ENCODE results near the gene RTEL1. TPM values are rescaled to one million over a fixed set of nuclear protein-coding genes. Genes with fewer than 3 reads are reported as not detected.

RTEL1 gene
- total RNA-seq, 1 experiment from 2014 or later, result 58.0 TPM

GRCh38 chr20:63707558-63708300, 49.6 kb downstream of the RTEL1 start, which contains the start of the genes ARFRP1 and ZGPAT:
Gene ARFRP1 (minus strand): TSS chr20:63707976. CDS start chr20:63707091, 885 bp downstream.
Gene ZGPAT (plus strand): TSS chr20:63708039. CDS start chr20:63708581, 542 bp downstream.
- Histone ChIP-seq H4K20me1 (ENCODE audit: insufficient read depth) (no peaks in the 10 kb centered on the region), H3K27me3 (ENCODE audit: insufficient read depth, low read length) (no peaks in the 10 kb centered on the region), H3K36me3 (ENCODE audit: control insufficient read depth in 1 of 2, insufficient read depth in 2 of 2, low read length in 2 of 2) (peaks cover 14 to 46% of the 10 kb centered on the region in 2 experiments), H3K27ac (ENCODE audit: low read depth, low read length) (peak within 1 kb of the TSS; percentile 95), H3K9me2 (ENCODE audit: insufficient read depth) (no peaks in the 10 kb centered on the region), H3K4me1 (ENCODE audit: control insufficient read depth in 1 of 2, insufficient read depth in 2 of 2, low read length in 2 of 2) (peaks cover 13 to 23% of the 10 kb centered on the region in 2 experiments), H2AFZ (ENCODE audit: low read depth, low read length, poor library complexity, severe bottlenecking) (no peak within 1 kb of the TSS), H3K9me3 (ENCODE audit: control insufficient read depth in 1 of 2, insufficient read depth in 1 of 2, low read depth in 1 of 2, low read length in 2 of 2) (0 out of 4 replicates have a peak, but pooled peaks cover 0 to 6% of the 10 kb centered on the region in 2 experiments), H3K4me2 (ENCODE audit: low read length) (peak within 1 kb of the TSS; percentile 95), H3K9ac (ENCODE audit: low read length) (peak within 1 kb of the TSS; percentile 96), H3K79me2 (ENCODE audit: insufficient read depth, low read length) (peaks cover 75% of the 10 kb centered on the region), H3K4me3 (replicated peaks in 1 of 2; ENCODE audit: low read depth in 1 of 2, low read length in 2 of 2) (peak within 1 kb of the TSS; percentile 85 to 96)
- no TSS peak for BruUV-seq (replicated peaks)
- RAD21 ChIA-PET (ENCODE audit: low non-redundant PET in 1 of 2, low total read pairs in 2 of 2, uncharacterized antibody in 2 of 2, unreplicated experiment in 2 of 2), result interaction anchor here in 1 of 2 experiments (1.0 kb wide), 1 partner anchor 157 kb away, joined by 4 read pairs; the partner anchor contains the start of gene TPD52L2
- POLR2A ChIA-PET, result interaction anchor here (0.6 to 2.2 kb wide), 6 partner anchors 9 to 158 kb away, joined by 3 to 15 read pairs (median 4); partner anchors contain the start of gene TPD52L2
- ATAC-seq, result peak; percentile 85
- DNase-seq (ENCODE audit: low read depth, low spot score), result peak; percentile 47
- CTCF ChIA-PET, result interaction anchor here (0.8 to 1.7 kb wide), 8 partner anchors 9 to 273 kb away, joined by 3 to 9 read pairs (median 4); partner anchors contain the start of genes PRPF6 and TPD52L2
- TF ChIP-seq TCF7L2 (IDR thresholded peaks at IDR 0.05; ENCODE audit: borderline replicate concordance, extremely low read depth, insufficient read depth, insufficient read length), result peak; percentile 57
- TF ChIP-seq POLR2AphosphoS5 (IDR thresholded peaks at IDR 0.05; ENCODE audit: low read depth, low read length), result peak; percentile 64
- TF ChIP-seq EGR1 (IDR thresholded peaks at IDR 0.05; ENCODE audit: low read depth), result no peak
- no peak for TF ChIP-seq FOSL1 (IDR thresholded peaks at IDR 0.05; ENCODE audit: low read depth)
- peak; percentile 64 for TF ChIP-seq YY1 (IDR thresholded peaks at IDR 0.05; ENCODE audit: extremely low read depth, insufficient replicate concordance, low read depth, low read length)
- TF ChIP-seq SRF (IDR thresholded peaks at IDR 0.05; ENCODE audit: low read depth), result no peak
- peak; percentile 100 for TF ChIP-seq ZFX (IDR thresholded peaks at IDR 0.05)
- TF ChIP-seq POLR2A (IDR thresholded peaks at IDR 0.05; ENCODE audit: borderline replicate concordance, extremely low read depth, insufficient read depth, insufficient read length), result peak; percentile 53
- intact Hi-C loops (cut with micrococcal nuclease), result loop anchor here (1.0 to 10.0 kb wide), 2 partner anchors 267 to 347 kb away; no protein-coding TSS in a partner anchor

Data from HCT116 (cell line).